Natural killer cell (primary cell): ENCODE data around the gene SUSD1. TPM values are rescaled to one million over a fixed set of nuclear protein-coding genes. Genes with fewer than 3 reads are reported as not detected.

Source experiments
- ATAC-seq, 3 donors: fragments of 150-1000 bp in 2 of 3; fragments of 200-7000 bp in 1 of 3; cut with Tn5 transposase; 1 replicate in 1 of 3; 2 replicates in 2 of 3; pipeline ENCODE4 v1.10.0; 2021; ENCODE audit warnings: mild to moderate bottlenecking in 2 of 3, moderate library complexity in 2 of 3
- DNase-seq, 2 donors: peaks; one replicate each; pipeline versions ENCODE4 v3.0.0 to v3.0.0-alpha.2; 2013 to 2021; ENCODE audit warnings: mixed read lengths in 1 of 2
- H3K27ac ChIP-seq: one replicate; pipeline ENCODE4 v1.5.1; 2013; ENCODE audit warnings: mild to moderate bottlenecking, low read length
- H3K27me3 ChIP-seq: one replicate; pipeline ENCODE4 v1.6.1; 2013; ENCODE audit warnings: low read length; ENCODE audit not compliant: control insufficient read depth, insufficient read depth
- H3K36me3 ChIP-seq: one replicate; pipeline ENCODE4 v1.6.1; 2013; ENCODE audit warnings: low read length; ENCODE audit not compliant: control insufficient read depth, insufficient read depth
- H3K4me1 ChIP-seq: one replicate; pipeline ENCODE4 v1.6.1; 2013; ENCODE audit warnings: low read length; ENCODE audit not compliant: control insufficient read depth, insufficient read depth
- H3K4me3 ChIP-seq: one replicate; pipeline ENCODE4 v1.5.1; 2013; ENCODE audit warnings: low read length
- H3K9me3 ChIP-seq: one replicate; pipeline ENCODE4 v1.6.1; 2013; ENCODE audit warnings: low read length; ENCODE audit not compliant: control insufficient read depth, insufficient read depth
- H3K27ac Mint-ChIP-seq, 2 donors: one replicate each; pipeline ENCODE4 v1.8.0; 2022; ENCODE audit warnings: mild to moderate bottlenecking in 2 of 2, mixed read lengths in 2 of 2, moderate library complexity in 1 of 2
- H3K27me3 Mint-ChIP-seq, 2 donors: one replicate each; pipeline ENCODE4 v1.8.0; 2022; ENCODE audit warnings: low read depth in 2 of 2, mixed read lengths in 2 of 2
- H3K36me3 Mint-ChIP-seq: one replicate; pipeline ENCODE4 v1.8.0; 2022; ENCODE audit warnings: mixed read lengths
- H3K4me1 Mint-ChIP-seq, 2 donors: one replicate each; pipeline ENCODE4 v1.8.0; 2022; ENCODE audit warnings: mixed read lengths in 2 of 2
- H3K4me3 Mint-ChIP-seq: one replicate; pipeline ENCODE4 v1.8.0; 2022; ENCODE audit warnings: mild to moderate bottlenecking, moderate library complexity, mixed read lengths
- H3K9me3 Mint-ChIP-seq, 2 donors: one replicate each; pipeline ENCODE4 v1.8.0; 2022; ENCODE audit warnings: mixed read lengths in 2 of 2
- CTCF ChIP-seq: fragments of 200-600 bp; IDR thresholded peaks from one replicate; pipeline ENCODE4 v1.8.0; 2022; ENCODE audit warnings: antibody characterized with exemption
- WGBS: methylation state at CpG from one replicate; pipeline ENCODE4 v1.1.7; 2013; ENCODE audit warnings: missing lambda C conversion rate; ENCODE audit not compliant: insufficient coverage; 5-methylcytosine and 5-hydroxymethylcytosine counted together
- intact Hi-C: fragments of 100-400 bp; cut with micrococcal nuclease; formaldehyde crosslinking; loops from one replicate; pipeline ENCODE4 v1.14.2; 2022
- total RNA-seq, 4 donors: library from RNA; stranded (reverse); fragments of 120-200 nt in 1 of 4; gene quantifications; one replicate each; pipeline versions ENCODE4 v1.2.3 to v1.2.4, GENCODE V29; 2013 to 2022

Gene SUSD1
- 10 to 100 TPM; 74.1 to 97.4 (median 86.9) TPM for total RNA-seq
- total RNA-seq (2013), result 57.6 TPM

- ATAC-seq, result peak; percentile 39 to 72 (median 50)
- Mint-ChIP-seq H3K4me1 (peaks cover 72 to 83% of the 10 kb centered on the region in 2 donors), H3K9me3 (no peaks in the 10 kb centered on the region), H3K27ac (peak within 1 kb of the TSS; percentile 94 to 97), H3K4me3 (peak within 1 kb of the TSS; percentile 92), H3K36me3 (no peaks in the 10 kb centered on the region), H3K27me3 (no peaks in the 10 kb centered on the region)
- no peaks in the 10 kb centered on the region for H3K36me3 ChIP-seq
- H3K4me1 ChIP-seq, result peaks cover 76% of the 10 kb centered on the region
- H3K27me3 ChIP-seq, result no peaks in the 10 kb centered on the region
- peak; percentile 58 to 66 for DNase-seq
- 3% methylated on average over 88 of the region's 88 CpGs for WGBS
- H3K9me3 ChIP-seq, result no peaks in the 10 kb centered on the region
- peak within 1 kb of the TSS; percentile 82 for H3K27ac ChIP-seq
- TF ChIP-seq CTCF, result no peak
- intact Hi-C loops, result loop anchor here (1.0 to 10.0 kb wide), 3 partner anchors 53 to 580 kb away; partner anchors contain the start of genes SNX30 and UGCG
- H3K4me3 ChIP-seq, result peak within 1 kb of the TSS; percentile 45
These were observed at the start of gene SUSD1 for GRCh38 chr9:112174965-112175795. SUSD1 (minus strand) TSS chr9:112175297; CDS start chr9:112175235, 62 bp downstream.

GRCh38 chr9:112224401-112225289, 49.5 kb upstream of the SUSD1 start:
- ATAC-seq, result peak in 1 of 3 donors; percentile 80
- intact Hi-C loops, result no loop called here
- H3K36me3 Mint-ChIP-seq, result peaks cover 20% of the 10 kb centered on the region

DNA sequence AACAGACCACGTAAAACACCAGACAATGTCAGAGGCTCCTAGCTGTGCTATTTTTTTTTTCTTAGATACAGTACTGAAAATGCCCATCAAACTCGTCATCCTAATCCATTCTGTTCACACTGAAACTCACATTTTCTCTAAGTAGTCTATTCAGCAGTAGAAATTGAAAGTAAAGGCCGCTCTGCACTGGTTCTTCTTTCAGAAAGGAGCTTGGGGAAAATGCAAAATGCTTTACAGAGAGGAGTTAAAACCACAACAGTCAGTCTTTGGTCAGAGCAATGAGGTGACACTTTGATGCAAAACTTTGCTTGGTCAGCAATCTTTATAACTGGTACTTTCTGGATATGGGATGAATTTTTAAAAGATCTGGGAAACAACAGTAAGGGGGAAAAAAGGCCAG, 43.8 kb upstream of the SUSD1 start:
- peak overlapping the region; percentile 88 to 93 for H3K27ac Mint-ChIP-seq
- intact Hi-C loops, result loop anchor here (2.0 to 10.0 kb wide), 2 partner anchors 38 to 106 kb away; no protein-coding TSS in a partner anchor
- no peak for TF ChIP-seq CTCF
- Histone ChIP-seq H3K27me3 (no peaks in the 10 kb centered on the region), H3K27ac (peak overlapping the region; percentile 63), H3K9me3 (no peaks in the 10 kb centered on the region), H3K4me1 (no peaks in the 10 kb centered on the region), H3K36me3 (peaks cover 36% of the 10 kb centered on the region), H3K4me3 (no peak overlapping the region)
- no peaks in the 10 kb centered on the region for H3K9me3 Mint-ChIP-seq
- ATAC-seq, result peak; percentile 73 to 92 (median 90)
- peaks cover 12% of the 10 kb centered on the region for H3K36me3 Mint-ChIP-seq
- DNase-seq, result peak in 1 of 2 donors; percentile 35
- no peaks in the 10 kb centered on the region for H3K27me3 Mint-ChIP-seq
- 17% methylated on average over 3 of the region's 3 CpGs for WGBS
- peaks cover 20 to 24% of the 10 kb centered on the region in 2 donors for H3K4me1 Mint-ChIP-seq
- H3K4me3 Mint-ChIP-seq, result peak overlapping the region; percentile 80

More at GRCh38 chr9:112224401-112225289, 49.5 kb upstream of the SUSD1 start:
- Histone ChIP-seq H3K27ac (no peak overlapping the region), H3K9me3 (no peaks in the 10 kb centered on the region), H3K4me3 (no peak overlapping the region), H3K27me3 (no peaks in the 10 kb centered on the region), H3K4me1 (no peaks in the 10 kb centered on the region), H3K36me3 (peaks cover 73% of the 10 kb centered on the region)
- no peaks in the 10 kb centered on the region for H3K9me3 Mint-ChIP-seq
- H3K4me1 Mint-ChIP-seq, result peaks cover 4 to 9% of the 10 kb centered on the region in 2 donors
- DNase-seq, result no peak
- peak overlapping the region; percentile 7 to 21 for H3K27ac Mint-ChIP-seq
- TF ChIP-seq CTCF, result no peak
- H3K4me3 Mint-ChIP-seq, result no peak overlapping the region
- WGBS, result 88% methylated on average over 4 of the region's 4 CpGs
- H3K27me3 Mint-ChIP-seq, result no peaks in the 10 kb centered on the region
